ENCODE measurements around the gene AP4E1. TPM values are rescaled to one million over a fixed set of nuclear protein-coding genes. Genes with fewer than 3 reads are reported as not detected.

The AP4E1 gene
- total RNA-seq, 1 experiment from 2014 or later, result 10.1 TPM

DNA sequence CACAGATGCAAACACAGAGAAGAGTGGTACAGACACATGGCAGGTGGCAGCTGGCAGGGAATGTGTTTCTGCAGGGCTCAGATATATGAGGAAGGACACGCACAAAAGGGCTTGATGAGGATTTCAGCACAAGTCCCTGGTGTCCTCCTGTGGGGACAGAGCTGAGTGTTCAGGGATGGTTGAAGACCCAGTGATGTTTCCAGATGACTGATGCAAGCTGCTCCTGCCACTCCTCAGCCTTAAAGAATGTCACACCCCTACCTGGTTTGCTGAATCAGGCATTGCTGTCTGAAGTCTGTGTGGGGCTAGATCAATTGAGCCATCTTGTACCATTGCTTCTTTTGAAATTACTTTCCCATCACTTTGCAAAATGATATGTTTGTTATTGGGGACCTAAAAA, 146.1 kb downstream of the AP4E1 start:
- no peak overlapping the region for H2AFZ ChIP-seq (ENCODE audit: low read depth, low read length, poor library complexity, severe bottlenecking)
- no peaks in the 10 kb centered on the region for H3K27me3 ChIP-seq (ENCODE audit: insufficient read depth, low read length)
- H3K36me3 ChIP-seq (ENCODE audit: control insufficient read depth in 1 of 2, insufficient read depth in 2 of 2, low read length in 2 of 2), result no peaks in the 10 kb centered on the region
- no peak overlapping the region for H3K9ac ChIP-seq (ENCODE audit: low read length)
- no peak overlapping the region for H3K27ac ChIP-seq (ENCODE audit: low read depth, low read length)
- ATAC-seq (no peak), DNase-seq (ENCODE audit: low read depth, low spot score) (no peak)
- CTCF ChIA-PET, result no interaction called here
- H3K9me3 ChIP-seq (ENCODE audit: control insufficient read depth in 1 of 2, insufficient read depth in 1 of 2, low read depth in 1 of 2, low read length in 2 of 2), result no peaks in the 10 kb centered on the region
- RAD21 ChIA-PET (ENCODE audit: low non-redundant PET in 1 of 2, low total read pairs in 2 of 2, uncharacterized antibody in 2 of 2, unreplicated experiment in 2 of 2), result no interaction called here
- TF ChIP-seq JUND (IDR thresholded peaks at IDR 0.05) (no peak), FOSL1 (IDR thresholded peaks at IDR 0.05; ENCODE audit: low read depth) (no peak), RAD21 (IDR thresholded peaks at IDR 0.05; ENCODE audit: low read depth) (no peak), EGR1 (IDR thresholded peaks at IDR 0.05; ENCODE audit: low read depth) (no peak), EZH2 (IDR thresholded peaks at IDR 0.05) (no peak)
- TF ChIP-seq, protein P1, sequence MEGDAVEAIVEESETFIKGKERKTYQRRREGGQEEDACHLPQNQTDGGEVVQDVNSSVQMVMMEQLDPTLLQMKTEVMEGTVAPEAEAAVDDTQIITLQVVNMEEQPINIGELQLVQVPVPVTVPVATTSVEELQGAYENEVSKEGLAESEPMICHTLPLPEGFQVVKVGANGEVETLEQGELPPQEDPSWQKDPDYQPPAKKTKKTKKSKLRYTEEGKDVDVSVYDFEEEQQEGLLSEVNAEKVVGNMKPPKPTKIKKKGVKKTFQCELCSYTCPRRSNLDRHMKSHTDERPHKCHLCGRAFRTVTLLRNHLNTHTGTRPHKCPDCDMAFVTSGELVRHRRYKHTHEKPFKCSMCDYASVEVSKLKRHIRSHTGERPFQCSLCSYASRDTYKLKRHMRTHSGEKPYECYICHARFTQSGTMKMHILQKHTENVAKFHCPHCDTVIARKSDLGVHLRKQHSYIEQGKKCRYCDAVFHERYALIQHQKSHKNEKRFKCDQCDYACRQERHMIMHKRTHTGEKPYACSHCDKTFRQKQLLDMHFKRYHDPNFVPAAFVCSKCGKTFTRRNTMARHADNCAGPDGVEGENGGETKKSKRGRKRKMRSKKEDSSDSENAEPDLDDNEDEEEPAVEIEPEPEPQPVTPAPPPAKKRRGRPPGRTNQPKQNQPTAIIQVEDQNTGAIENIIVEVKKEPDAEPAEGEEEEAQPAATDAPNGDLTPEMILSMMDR (IDR thresholded peaks at IDR 0.05 in 2 of 3, conservative IDR thresholded peaks at IDR 0.05 in 1 of 3; ENCODE audit: borderline replicate concordance in 1 of 3, insufficient read depth in 1 of 3, low read depth in 2 of 3, low read length in 2 of 3), result no peak
- intact Hi-C loops (cut with micrococcal nuclease), result no loop called here
- no peaks in the 10 kb centered on the region; the same call in 1 of the 2 replicates for H3K9me2 ChIP-seq (ENCODE audit: insufficient read depth)
- no peaks in the 10 kb centered on the region for H4K20me1 ChIP-seq (ENCODE audit: insufficient read depth)
- no peak overlapping the region for H3K4me2 ChIP-seq (ENCODE audit: low read length)
- H3K4me1 ChIP-seq (ENCODE audit: control insufficient read depth in 1 of 2, insufficient read depth in 2 of 2, low read length in 2 of 2), result no peaks in the 10 kb centered on the region
- H3K79me2 ChIP-seq (ENCODE audit: insufficient read depth, low read length), result no peaks in the 10 kb centered on the region
- BruUV-seq (replicated peaks), result no TSS peak
- H3K4me3 ChIP-seq (replicated peaks in 1 of 2; ENCODE audit: low read depth in 1 of 2, low read length in 2 of 2), result no peak overlapping the region
- POLR2A ChIA-PET, result interaction anchor here (1.3 kb wide), 1 partner anchor 8 kb away, joined by 4 read pairs; no protein-coding TSS in a partner anchor

Other genes starting within 250 kb of the AP4E1 start
- gene TRPM7, start 221.9 kb upstream of the AP4E1 start, total RNA-seq (2021; ENCODE audit: unreplicated experiment), result 26.3 TPM
- 61.0 TPM for gene SPPL2A, start 143.0 kb upstream of the AP4E1 start, total RNA-seq (2021; ENCODE audit: unreplicated experiment)
- 0.47 TPM for gene TNFAIP8L3, start 186.2 kb downstream of the AP4E1 start, total RNA-seq (2021; ENCODE audit: unreplicated experiment)